ENCODE results near the gene TLR1.
"Not testable (repeated sequence)": the region's sequence is repeated elsewhere in the genome, so short reads cannot be mapped to it uniquely, and the experiment has no call there.

The TLR1 gene

GRCh38 chr4:38806251-38806650 lies 1.7 kb upstream of the TLR1 start:
- not testable (repeated sequence) for DNase-seq (ENCODE audit: low read depth)

- no peak for DNase-seq (ENCODE audit: low read depth)
These were observed 1.0 kb upstream of the TLR1 start for GRCh38 chr4:38805530-38806145.

- DNase-seq (ENCODE audit: low read depth), result no peak
These were observed 548 bp downstream of the TLR1 start for GRCh38 chr4:38803833-38804653.

- no peak for DNase-seq (ENCODE audit: low read depth)
These were observed 1.8 kb downstream of the TLR1 start for GRCh38 chr4:38802561-38803355.

GRCh38 chr4:38800961-38801450 lies 3.6 kb downstream of the TLR1 start:
- DNase-seq (ENCODE audit: low read depth), result no peak

GRCh38 chr4:38800366-38800765 lies 4.2 kb downstream of the TLR1 start:
- DNase-seq (ENCODE audit: low read depth), result no peak

GRCh38 chr4:38795087-38795486 lies 9.5 kb downstream of the TLR1 start:
- DNase-seq (ENCODE audit: low read depth), result no peak

- no peak for DNase-seq (ENCODE audit: low read depth)
These were observed 10.5 kb downstream of the TLR1 start for GRCh38 chr4:38794051-38794450.

GRCh38 chr4:38791010-38791409 lies 13.6 kb downstream of the TLR1 start:
- DNase-seq (ENCODE audit: low read depth), result no peak

GRCh38 chr4:38788317-38788716 lies 16.3 kb downstream of the TLR1 start:
- no peak for DNase-seq (ENCODE audit: low read depth)

GRCh38 chr4:38787693-38788092 lies 16.9 kb downstream of the TLR1 start:
- DNase-seq (ENCODE audit: low read depth), result no peak

GRCh38 chr4:38785901-38786402 lies 18.6 kb downstream of the TLR1 start:
- DNase-seq (ENCODE audit: low read depth), result no peak

- DNase-seq (ENCODE audit: low read depth), result no peak
These were observed 19.4 kb downstream of the TLR1 start for GRCh38 chr4:38785041-38785790.

- no peak for DNase-seq (ENCODE audit: low read depth)
These were observed 20.4 kb downstream of the TLR1 start for GRCh38 chr4:38784141-38784540.

GRCh38 chr4:38783109-38783460 lies 21.5 kb downstream of the TLR1 start:
- no peak for DNase-seq (ENCODE audit: low read depth)

- no peak for DNase-seq (ENCODE audit: low read depth)
These were observed 22.0 kb downstream of the TLR1 start, which contains the start of gene TLR10 for GRCh38 chr4:38782452-38783108. TSS of gene TLR10 (minus strand) at chr4:38782990. CDS start at chr4:38775590, 7,400 bp downstream.

- no peak for DNase-seq (ENCODE audit: low read depth)
These were observed 22.7 kb downstream of the TLR1 start for GRCh38 chr4:38781854-38782261.

GRCh38 chr4:38780833-38781484 lies 23.6 kb downstream of the TLR1 start:
- no peak for DNase-seq (ENCODE audit: low read depth)

- no peak for DNase-seq (ENCODE audit: low read depth)
These were observed 24.8 kb downstream of the TLR1 start for GRCh38 chr4:38779790-38780189.

- DNase-seq (ENCODE audit: low read depth), result not testable (repeated sequence)
These were observed 26.7 kb downstream of the TLR1 start for GRCh38 chr4:38777925-38778324.

- DNase-seq (ENCODE audit: low read depth), result no peak
These were observed 29.3 kb downstream of the TLR1 start for GRCh38 chr4:38775326-38775725.
